HL-60 (cell line): ENCODE measurements around the gene ATP10A.

ENCODE experiments used
- DNase-seq, 2 experiments: peaks; one replicate each; pipeline ENCODE4 v3.0.0-alpha.2; 2010 to 2020; ENCODE audit warnings: low read depth in 1 of 2, low spot score in 1 of 2
- H3K27ac ChIP-seq: fragments of 250-450 bp; sonication (Bioruptor Pico); replicated peaks from 2 replicates; pipeline ENCODE4 v1.5.1; 2020; ENCODE audit warnings: mild to moderate bottlenecking, moderate library complexity
- H3K27me3 ChIP-seq: fragments of 250-450 bp; sonication (Bioruptor Pico); 2 replicates; pipeline ENCODE4 v1.5.1; 2021; ENCODE audit warnings: mild to moderate bottlenecking, moderate library complexity; ENCODE audit not compliant: insufficient read depth, poor library complexity, severe bottlenecking
- H3K4me3 ChIP-seq: replicated peaks from 2 replicates; pipeline ENCODE4 v1.5.1; 2011; ENCODE audit warnings: mild to moderate bottlenecking, control low read depth, low read length; ENCODE audit not compliant: insufficient read depth
- CTCF ChIP-seq: IDR thresholded peaks from one replicate; pipeline ENCODE4 v1.5.1; 2011; ENCODE audit warnings: low read length, control low read depth, inconsistent platforms; ENCODE audit not compliant: insufficient read depth
- GABPA ChIP-seq: IDR thresholded peaks from 2 replicates; pipeline ENCODE4 v1.6.1; 2012; ENCODE audit warnings: low read depth
- POLR2AphosphoS5 ChIP-seq: IDR thresholded peaks from 2 replicates; pipeline ENCODE4 v1.6.1; 2012; ENCODE audit warnings: low read depth
- REST ChIP-seq: IDR thresholded peaks from 2 replicates; pipeline ENCODE4 v1.6.1; 2012; ENCODE audit warnings: low read depth; ENCODE audit not compliant: insufficient replicate concordance
- SPI1 ChIP-seq: IDR thresholded peaks from 2 replicates; pipeline ENCODE4 v1.6.1; 2012; ENCODE audit warnings: low read depth, mild to moderate bottlenecking, borderline replicate concordance

The ATP10A gene

GRCh38 chr15:25792128-25792527, 71.0 kb downstream of the ATP10A start:
- Histone ChIP-seq H3K27me3 (no peaks in the 10 kb centered on the region), H3K4me3 (no peak overlapping the region), H3K27ac (no peak overlapping the region)
- no peak for TF ChIP-seq CTCF
- no peak for TF ChIP-seq GABPA
- TF ChIP-seq POLR2AphosphoS5 = no peak
- no peak for TF ChIP-seq SPI1
- TF ChIP-seq REST = no peak
- DNase-seq = no peak

- Histone ChIP-seq H3K27ac (no peak overlapping the region), H3K4me3 (no peak overlapping the region), H3K27me3 (no peaks in the 10 kb centered on the region)
- TF ChIP-seq REST (no peak), SPI1 (no peak), CTCF (no peak), GABPA (no peak), POLR2AphosphoS5 (no peak)
- DNase-seq = peak in 1 of 2 experiments; percentile 34
Observed at GRCh38 chr15:25790000-25790660, 73.0 kb downstream of the ATP10A start.

GRCh38 chr15:25789616-25789999, 73.5 kb downstream of the ATP10A start:
- Histone ChIP-seq H3K27ac (no peak overlapping the region), H3K27me3 (no peaks in the 10 kb centered on the region), H3K4me3 (no peak overlapping the region)
- no peak for TF ChIP-seq CTCF
- no peak for TF ChIP-seq SPI1
- DNase-seq = no peak

DNA sequence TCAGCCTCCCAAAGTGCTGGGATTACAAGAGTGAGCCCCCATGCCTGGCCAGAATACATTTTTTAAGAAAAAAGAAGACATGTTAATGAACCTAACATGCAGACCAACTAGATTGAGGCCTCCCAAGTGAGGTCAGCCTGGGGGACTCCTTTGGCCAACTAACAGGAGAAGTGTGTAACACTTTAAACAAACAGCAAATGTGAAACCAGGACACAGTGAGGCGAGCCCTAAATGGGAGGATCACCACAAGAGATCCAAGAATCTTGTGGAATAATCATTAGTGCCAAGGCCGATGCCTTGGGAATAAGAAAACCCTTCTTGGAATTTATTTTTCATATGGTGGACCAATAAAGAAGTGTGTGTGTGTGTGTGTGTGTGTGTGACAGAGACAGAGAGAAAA, 73.9 kb downstream of the ATP10A start:
- Histone ChIP-seq H3K27ac (no peak overlapping the region), H3K4me3 (no peak overlapping the region)
- no peak for DNase-seq

More for the DNA sequence above, 73.9 kb downstream of the ATP10A start:
- H3K27me3 ChIP-seq = no peaks in the 10 kb centered on the region
- TF ChIP-seq CTCF (no peak), REST (no peak), POLR2AphosphoS5 (no peak), SPI1 (no peak), GABPA (no peak)
